Measurements from ENCODE around the gene TMEM229B.
"Not testable (repeated sequence)": the region's sequence is repeated elsewhere in the genome, so short reads cannot be mapped to it uniquely, and the experiment has no call there.

TMEM229B gene

DNA sequence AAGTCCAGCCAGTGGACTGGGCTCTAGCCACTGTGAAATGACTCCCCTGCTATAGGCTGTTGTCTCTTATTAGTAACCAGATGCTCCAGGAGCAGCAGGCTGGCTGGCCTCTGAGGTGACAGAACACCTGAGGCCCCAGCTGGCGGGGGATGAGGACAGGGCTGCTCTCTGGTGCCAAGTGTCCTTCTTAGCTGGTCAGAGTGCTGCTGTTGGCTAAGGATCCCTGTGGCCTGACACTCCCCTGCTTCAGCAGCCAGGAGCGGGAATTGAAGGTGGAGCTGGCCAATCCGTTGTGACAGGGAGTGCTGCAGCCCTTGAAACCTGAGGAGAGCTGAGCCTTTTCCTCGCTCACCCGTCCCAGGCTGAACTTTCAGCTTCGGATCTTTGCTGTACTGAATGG, 30.7 kb downstream of the TMEM229B start:
- peak in 1 of 58 donors; percentile 12 for DNase-seq

DNA sequence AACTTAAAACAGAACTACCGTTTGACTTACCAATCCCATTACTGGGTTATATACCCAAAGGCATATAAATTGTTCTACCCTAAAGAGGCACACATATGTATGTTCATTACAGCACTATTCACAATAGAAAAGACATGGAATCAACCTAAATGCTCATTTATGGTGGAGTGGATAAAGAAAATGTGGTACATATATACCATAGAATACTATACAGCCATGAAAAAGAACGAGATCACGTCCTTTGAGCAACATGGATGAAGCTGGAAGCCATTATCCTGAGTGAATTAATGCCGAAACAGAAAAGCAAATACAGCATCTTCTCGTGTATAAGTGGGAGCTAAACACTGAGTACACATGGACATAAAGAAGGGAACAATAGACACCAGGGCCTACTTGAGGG, 31.8 kb downstream of the TMEM229B start:
- no peak for DNase-seq

DNA sequence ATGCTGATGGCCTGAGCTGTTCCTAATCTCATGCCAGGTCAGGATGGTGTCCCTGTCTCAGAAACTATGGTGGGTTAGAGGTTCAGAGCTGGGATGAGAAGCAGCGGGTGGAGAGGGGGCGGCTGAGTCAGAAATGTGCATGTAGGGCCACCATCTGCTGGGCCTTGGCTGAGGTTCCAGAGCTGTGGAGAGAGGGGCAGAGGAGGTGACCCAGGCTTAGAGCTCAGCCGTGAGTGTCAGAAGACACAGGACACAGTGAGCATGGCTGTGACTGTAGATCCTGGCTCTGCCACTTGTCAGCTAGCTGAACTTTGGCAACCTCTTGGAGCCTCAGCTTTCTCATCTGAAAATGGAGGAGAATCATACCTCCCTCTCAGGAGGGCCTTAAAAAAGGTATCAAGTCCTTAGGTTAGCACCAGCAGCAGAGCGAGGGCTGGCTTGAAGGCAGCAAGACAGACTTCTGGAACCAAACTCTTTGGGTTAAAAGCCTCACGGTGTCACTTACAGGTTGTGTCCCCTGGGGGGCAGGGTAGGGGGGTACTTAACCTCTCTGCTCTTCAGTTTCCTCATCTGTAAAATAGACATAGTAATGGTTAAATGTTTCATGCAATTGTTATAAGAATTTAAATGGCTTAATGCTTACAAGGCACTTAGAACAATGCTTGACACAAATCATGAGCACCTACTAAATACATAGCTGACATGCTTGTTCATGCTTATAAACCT, 34.8 kb downstream of the TMEM229B start:
- no peak for DNase-seq

DNA sequence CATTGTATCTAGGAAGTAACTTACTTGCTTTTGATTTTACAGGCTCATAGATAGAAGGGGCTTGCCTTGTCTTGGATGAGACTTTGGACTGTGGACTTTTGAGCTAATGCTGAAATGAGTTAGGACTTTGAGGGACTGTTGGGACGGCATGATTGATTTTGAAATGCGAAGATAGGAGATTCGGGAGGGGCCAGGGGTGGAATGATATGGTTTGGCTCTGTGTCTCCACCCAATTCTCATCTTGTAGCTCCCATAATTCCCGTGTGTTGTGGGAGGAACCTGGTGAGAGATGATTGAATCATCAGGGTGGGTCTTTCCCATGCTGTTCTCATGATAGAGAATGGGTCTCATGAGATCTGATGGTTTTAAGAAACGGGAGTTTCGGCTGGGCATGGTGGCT, 36.9 kb downstream of the TMEM229B start:
- not testable (repeated sequence) for DNase-seq

DNA sequence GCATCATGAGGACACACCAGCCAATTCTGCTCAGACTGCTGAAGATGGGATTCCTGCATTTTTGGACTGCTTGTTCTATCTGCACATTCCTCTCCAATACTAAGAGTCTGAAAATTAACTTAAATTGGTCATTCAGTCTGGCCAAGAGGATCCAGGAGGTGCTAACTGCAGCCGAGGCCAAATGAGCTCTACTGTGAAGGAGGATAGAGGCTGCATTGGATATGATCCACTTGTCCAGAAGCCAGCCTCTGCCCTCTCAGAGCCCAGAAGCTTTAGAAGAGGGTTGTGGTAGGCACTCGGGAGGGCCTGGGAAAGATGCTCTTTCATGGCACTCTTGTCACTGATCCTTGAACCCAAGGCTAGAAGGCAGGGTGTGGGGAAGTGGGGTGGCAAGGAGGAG, 39.4 kb downstream of the TMEM229B start:
- peak in 2 of 58 donors; percentile 13 to 21 for DNase-seq

DNA sequence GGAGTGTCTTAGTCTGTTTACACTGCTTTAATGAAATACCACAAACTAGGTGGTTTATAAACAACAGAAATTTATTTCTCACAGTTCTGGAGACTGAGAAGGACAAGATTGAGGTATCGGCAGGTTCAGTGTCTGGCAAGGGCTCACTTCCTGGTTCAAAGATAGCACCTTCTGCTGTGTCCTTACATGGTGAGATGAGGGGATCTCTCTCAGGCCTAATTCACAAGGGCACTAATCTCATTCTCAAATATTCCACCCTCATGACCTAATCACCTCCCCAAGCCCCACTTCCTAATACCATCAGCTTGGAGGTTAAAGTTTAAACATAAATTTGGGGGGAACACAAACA, 41.5 kb downstream of the TMEM229B start:
- no peak for DNase-seq

DNA sequence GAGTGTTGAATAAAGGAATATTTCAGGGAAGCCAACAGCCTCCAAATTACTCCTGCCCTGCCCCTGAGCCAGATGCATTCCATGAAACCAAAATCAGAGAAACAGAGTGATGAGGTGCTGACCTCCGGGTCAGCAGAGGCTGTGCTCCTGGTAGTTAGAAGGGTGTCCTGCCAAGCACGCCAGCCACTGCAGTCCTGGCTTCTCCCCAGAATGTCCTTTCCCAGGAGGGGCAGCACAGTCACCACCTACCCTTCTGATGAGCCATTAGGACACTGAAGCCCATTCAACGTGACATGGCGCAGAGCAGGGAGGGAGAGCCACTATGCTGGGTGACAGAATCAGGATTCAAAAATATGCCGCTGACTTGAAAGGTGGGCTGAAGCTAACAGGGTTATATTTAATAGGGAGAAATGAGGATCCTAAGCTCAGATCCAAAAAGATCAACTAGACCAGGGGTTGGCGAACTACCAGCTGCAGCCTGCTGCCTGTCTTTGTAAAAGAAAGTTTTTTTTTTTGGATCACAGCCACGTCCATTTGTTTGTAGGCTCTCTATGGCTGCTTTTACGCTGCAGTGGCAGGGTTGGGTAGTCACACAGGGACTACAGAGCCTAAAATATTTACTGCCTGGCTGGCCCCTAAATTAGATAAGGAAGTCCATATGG, 42.0 kb downstream of the TMEM229B start:
- peak in 16 of 58 donors; percentile 5 to 51 (median 12) for DNase-seq

DNA sequence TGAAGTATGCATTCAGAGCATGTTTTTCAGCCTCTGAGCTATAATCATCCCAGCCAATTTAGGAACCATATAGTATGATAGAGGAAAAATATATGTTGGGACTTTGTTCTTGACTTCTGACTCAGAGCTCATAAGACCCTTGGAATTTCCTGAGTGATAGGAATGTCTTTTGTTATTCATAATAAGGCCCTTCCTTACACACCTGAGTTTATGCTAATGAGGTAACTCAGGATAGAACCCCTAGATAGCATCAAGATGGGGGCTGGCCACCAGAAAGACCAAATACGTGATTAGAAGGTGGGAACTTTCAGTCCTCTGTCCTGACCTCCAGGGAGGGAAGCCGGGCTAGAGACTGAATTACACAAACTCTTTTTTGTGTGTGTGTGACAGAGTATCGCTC, 44.1 kb downstream of the TMEM229B start:
- no peak for DNase-seq

DNA sequence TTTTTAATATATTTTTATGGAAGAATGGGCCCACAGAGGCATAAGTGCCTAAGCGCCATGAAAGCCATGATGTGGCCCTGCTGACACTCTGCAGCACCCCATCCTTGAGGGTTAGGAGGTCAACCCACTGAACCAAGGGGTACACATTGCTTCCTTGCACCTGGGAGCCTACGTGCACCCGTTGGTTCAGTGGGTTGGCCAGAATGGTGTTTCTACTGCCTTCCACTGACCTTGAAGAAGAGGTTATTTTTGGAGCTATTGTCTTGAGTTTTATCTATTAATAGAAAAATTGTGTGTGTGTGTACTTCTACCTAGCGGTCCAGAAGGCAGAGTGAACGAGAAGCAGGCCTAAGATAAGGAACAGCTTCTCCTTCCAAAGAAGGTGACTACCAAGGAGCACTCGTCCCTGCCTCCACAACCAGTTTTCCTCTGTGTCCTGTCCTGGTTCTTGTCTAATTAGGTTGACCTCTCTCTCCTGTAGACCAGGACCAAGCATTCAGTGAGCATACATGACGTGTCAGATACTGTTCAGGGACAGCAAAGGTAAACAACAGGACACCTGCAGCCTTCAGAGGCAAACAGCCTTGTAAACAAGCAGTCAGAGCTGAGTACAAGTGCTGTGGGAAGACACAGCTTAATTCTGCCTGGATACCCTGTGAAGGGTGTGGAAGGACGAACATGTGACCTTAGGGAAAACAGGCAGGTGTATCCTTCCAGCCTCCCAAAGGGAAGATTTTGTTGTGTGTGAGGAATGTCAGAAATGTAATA, 46.2 kb downstream of the TMEM229B start:
- DNase-seq, result no peak

DNA sequence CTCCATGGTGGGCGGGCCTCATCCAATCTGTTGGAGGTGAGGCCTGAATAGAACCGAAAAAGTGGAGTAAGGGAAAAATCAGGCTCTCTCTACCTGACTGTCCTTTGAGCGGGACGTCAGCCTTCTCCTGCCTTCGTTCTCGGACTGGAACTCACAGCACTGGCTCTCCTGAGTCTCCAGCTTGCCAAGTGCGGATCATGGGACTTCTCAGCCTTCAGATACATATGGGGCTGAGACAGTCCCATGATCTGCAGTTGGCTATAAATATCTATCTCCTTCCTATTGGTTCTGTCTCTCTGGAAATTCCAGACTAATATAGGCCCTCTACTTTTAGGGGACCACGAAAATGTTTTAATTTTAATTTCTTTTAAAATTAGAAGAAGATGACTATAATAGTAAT, 46.8 kb downstream of the TMEM229B start:
- DNase-seq, result no peak

DNA sequence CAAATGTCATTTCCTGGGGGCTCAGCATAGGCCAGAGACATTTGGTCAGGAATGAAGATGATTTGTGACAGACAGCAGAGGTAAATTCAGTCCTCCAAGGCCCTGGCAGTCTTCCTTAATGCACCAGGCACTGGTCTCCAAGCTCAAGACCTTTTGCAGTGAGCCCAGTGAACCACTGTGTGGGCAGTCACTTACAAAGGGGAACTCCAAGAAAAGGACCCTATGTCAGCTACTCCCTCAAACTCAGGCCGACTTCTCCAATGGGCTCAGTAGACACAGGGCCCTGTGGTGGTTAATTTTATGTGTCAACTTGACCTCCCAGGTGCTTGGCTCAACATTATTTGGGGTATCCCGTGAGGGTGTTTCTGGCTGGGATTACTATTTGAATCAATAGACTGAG, 47.3 kb downstream of the TMEM229B start:
- DNase-seq, result no peak

DNA sequence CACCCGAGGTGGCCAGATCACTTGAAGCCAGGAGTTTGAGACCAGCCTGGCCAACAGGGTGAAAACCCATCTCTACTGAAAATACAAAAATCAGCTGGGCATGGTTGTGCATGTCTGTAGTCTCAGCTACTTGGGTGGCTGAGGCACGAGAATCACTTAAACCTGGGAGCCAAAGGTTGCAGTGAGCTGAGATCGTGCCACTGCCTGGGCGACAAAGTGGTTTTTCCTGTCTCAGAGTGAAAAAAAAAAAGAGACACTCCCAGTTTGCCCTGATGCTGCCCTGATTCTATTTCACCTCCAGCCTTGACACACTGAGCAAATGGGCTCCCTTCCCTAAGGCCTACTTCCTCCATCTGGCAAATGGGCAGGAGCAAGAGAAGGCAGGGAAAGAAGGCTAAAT, 48.0 kb downstream of the TMEM229B start:
- no peak for DNase-seq

DNA sequence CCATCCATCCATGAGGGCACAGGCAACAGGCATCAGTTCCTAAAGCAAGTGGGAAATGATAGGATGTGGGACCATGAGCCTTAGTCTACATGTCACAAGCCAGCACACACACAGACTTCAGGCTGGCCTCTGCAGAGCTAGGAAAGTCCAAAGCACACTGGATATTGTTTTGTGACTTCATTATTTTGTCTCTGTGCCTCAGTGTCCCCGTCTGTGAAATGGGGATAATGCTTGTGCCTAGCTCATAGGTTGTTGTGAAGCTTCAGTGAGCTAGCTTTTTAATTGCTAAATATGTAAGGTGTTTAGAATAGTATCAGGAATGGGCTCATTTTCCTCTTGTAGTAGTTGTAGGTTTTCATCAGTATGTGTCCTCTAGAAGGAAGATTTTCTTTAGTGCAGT, 49.6 kb downstream of the TMEM229B start:
- DNase-seq, result no peak

DNA sequence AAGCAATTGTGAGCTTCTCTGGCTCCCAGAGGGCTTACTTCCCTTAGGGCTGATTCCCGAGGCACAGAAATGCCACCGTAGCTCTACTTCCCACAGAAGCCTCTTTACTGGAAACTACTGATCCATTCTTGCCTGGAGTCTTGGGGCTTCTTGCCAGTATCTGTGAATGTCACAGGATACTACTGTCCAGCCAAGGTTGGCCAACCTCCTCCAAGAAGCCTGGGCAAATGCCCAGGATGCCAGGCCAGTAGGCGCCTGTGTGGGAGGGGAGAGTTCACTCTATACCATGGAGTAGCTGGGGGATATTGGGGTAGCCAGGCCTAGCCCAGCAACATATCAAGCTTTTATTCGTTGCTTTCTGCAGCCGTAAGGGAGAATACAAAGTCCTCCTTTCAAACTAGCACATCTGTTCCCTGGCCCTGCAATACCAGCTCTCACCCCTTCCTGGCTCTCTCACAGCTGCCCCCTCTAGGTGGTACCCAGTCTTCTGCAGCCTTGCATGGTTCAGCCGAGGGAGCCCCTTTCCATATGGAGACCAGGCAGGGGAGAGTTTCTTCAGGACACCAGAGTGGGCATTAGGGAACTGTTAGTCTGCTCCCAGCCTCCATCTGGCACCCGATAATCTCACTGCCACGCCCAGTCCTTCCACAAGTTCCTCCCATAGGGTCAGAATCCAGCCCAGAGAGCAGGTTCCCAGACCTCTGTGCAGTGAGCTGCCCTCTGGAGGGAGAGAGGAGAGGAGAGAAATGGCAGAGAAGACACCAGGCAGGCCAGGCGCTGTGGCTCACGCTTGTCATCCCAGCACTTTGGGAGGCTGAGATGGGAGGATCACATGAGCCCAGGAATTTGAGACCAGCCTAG, 52.3 kb downstream of the TMEM229B start:
- peak in 36 of 58 donors; percentile 6 to 67 (median 30) for DNase-seq

DNA sequence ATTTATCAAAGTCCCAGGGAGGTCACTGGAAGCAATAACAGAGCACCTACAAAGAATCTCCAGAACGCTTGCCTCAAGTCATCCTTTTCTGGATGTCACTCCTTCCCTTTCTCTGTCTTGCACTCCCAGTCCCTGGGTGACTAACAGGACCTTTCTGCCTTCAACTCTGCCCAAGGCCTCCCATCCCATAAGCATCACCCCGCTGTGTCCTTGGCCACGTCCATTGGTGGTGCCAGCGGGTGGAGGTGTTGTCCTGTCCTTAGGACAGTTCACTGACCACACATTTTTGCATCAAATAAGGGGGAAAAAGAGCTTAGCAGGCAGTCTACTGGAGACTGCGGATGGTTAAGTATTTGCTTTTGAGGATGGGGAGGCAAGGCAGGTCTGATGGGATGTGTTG, 52.9 kb downstream of the TMEM229B start:
- DNase-seq, result no peak

DNA sequence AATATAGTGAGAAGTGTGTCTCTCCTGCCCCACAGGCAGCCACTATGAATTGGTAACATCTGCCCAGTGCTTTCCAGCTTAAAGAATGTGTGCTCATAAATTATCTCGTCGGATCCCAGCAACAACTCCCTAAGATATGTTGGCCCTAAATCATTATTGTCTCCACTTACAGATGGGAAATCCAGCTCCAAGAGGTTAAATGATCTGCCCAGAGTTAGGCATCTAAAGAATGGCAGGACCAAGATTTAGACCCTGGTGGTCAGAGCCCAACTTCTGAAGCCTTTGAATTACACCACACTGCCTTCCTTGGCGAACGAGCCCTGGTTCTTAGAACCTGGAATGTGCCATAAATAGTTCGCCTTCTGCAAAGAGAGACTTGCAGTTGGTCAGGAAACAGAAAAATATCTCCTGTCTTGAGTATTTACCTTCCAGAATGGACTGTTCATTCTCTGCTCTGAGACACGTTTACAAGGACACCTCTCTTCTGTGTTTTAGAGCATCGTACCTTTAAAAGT, 56.4 kb downstream of the TMEM229B start:
- DNase-seq, result no peak

DNA sequence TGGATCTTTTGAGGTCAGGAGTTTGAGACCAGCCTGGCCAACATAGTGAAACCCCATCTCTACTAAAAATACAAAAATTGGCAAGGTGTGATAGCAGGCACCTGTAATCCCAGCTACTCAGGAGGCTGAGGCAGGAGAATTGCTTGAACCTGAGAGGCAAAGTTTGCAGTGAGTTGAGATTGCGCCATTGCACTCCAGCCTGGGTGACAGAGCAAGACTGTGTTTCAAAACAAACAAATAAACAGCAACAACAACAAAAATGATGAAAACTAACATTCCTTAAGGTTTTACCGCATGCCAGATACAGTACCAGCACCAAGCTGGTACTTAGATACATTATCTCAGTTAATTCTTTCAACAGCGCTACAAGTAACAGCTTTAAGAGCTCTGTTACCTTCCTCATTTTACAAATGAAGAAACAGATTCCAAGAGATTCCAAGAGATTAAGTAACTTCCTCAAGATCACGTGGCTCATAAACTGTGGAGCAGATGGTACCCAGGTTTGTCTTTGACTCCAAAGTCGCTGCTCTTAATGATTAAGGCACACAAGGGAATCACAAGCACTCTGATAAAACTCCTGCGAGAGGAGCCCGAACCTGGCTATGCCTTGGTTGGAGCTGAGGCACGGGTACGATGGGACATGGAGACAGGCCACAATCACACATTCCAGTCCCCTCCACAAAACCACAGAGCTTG, 58.9 kb downstream of the TMEM229B start:
- no peak for DNase-seq

DNA sequence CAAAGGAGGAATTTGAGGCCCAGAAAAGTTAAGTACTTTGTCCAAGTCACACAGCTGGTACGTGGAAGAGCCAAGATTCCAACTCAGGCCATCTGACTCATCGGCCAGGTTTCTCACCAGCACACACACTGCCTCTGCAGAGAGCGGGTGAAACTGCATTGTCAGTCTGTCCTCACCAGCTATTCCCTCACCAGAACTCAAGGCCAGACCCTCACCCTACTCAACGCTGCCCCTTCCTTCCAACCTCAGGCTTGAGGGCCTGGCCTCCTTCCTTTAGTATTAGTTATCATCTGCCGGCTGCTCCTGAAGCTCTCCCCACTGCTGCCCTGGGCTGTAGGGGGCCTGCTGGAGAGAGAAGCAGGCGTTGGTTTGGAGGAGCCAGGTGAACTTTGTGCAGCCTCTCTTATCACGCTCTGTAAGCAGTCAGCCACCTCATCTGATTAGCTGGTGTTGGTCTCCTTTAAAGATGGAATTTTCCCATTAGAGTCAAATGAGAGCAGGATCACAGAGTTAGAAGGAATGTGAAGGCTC, 60.0 kb downstream of the TMEM229B start:
- DNase-seq, result no peak

DNA sequence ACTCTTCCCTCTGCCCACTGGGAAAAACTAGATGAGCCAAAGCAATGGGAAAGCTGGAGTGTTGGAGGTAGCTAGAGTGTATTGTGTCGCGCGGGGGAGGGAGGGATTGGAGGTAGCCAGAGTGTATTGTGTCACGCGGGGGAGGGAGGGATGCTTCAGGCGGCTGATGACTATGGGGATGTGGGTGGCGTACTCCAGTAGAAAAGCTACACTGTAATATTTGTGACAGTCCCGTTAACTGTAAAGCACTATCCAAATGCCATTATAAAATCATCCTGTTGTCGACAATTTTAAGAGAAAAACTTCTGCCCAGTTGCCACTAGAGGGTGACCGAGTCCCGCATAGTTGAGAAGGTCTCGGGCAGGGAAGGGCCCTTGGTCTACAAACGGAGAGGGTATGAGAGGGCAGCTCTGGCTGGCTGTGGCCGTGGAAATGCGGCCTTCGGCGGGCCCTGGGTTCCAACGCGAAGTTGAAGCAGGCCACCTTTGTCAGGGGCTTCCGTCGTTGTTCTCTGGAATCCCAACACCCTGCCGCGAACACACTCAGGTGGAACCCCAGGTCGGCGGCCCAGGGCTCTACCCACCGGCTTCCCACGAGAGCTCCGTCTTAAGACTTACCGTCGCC, 61.4 kb downstream of the TMEM229B start:
- peak; percentile 8 to 82 (median 56) for DNase-seq

DNA sequence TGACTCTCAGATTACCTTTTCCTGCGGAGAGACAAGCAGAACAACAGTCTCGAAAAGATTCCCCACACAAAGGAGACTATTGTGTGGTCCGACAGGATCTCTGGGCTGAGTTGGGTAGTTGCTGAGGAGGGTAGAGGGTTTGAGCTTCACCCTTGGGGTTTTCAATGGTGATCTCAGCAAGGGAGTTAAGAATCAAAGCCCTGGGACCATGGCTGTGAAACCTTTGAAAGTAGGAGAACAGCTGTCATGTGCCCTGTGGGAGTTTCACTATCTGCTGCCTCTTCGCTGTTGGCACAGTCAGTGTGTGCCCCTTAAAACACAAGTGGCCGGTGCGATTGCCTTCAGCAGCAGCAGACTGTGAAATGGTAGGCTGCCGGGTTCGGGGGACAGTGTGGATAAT, 62.4 kb downstream of the TMEM229B start:
- no peak for DNase-seq
